K562 (cell line): ENCODE measurements around the gene SCMH1. TPM values are rescaled to one million over a fixed set of nuclear protein-coding genes. Genes with fewer than 3 reads are reported as not detected.

Source experiments
- CBFB ChIP-seq: sonication (generic); formaldehyde crosslinking; IDR thresholded peaks from 2 replicates; pipeline ENCODE4 v1.4.0; 2020; ENCODE audit warnings: mild to moderate bottlenecking, missing genetic modification reagents
- CCNT2 ChIP-seq: IDR thresholded peaks from 2 replicates; pipeline ENCODE4 v1.6.1; 2011; ENCODE audit warnings: borderline replicate concordance, low read depth, mild to moderate bottlenecking, moderate library complexity, mixed read lengths, low read length; ENCODE audit not compliant: insufficient read length; ENCODE audit errors: extremely low read depth
- E4F1 ChIP-seq: fragments of 250-450 bp; sonication (Bioruptor Pico); IDR thresholded peaks from 2 replicates; pipeline ENCODE4 v1.5.0; 2021; ENCODE audit warnings: mild to moderate bottlenecking, borderline replicate concordance
- HMGXB4 ChIP-seq: sonication (generic); formaldehyde crosslinking; IDR thresholded peaks from 2 replicates; pipeline ENCODE4 v1.8.1; 2023; ENCODE audit warnings: mild to moderate bottlenecking, missing genetic modification reagents
- HNRNPL ChIP-seq: fragments of 200-400 bp; formaldehyde crosslinking; IDR thresholded peaks from 2 replicates; pipeline ENCODE4 v1.6.1; 2017; ENCODE audit warnings: low read depth, mild to moderate bottlenecking, low read length
- NR2F6 ChIP-seq: fragments of 450-650 bp; formaldehyde crosslinking; IDR thresholded peaks from 2 replicates; pipeline ENCODE4 v1.4.0; 2020; ENCODE audit warnings: mild to moderate bottlenecking
- POLR2B ChIP-seq: fragments of 450-650 bp; IDR thresholded peaks from 2 replicates; pipeline ENCODE4 v1.6.1; 2018; ENCODE audit warnings: low read depth; ENCODE audit not compliant: partially characterized antibody
- RBM34 ChIP-seq: fragments of 200-400 bp; formaldehyde crosslinking; IDR thresholded peaks from 2 replicates; pipeline ENCODE4 v1.6.1; 2018; ENCODE audit warnings: low read length, borderline replicate concordance; ENCODE audit not compliant: insufficient read depth
- SIRT6 ChIP-seq: IDR thresholded peaks from one replicate; pipeline ENCODE4 v1.6.1; 2012; ENCODE audit warnings: low read depth, mild to moderate bottlenecking, control low read depth, inconsistent platforms, low read length, moderate library complexity
- SUPT5H ChIP-seq: fragments of 450-650 bp; IDR thresholded peaks from 2 replicates; pipeline ENCODE4 v1.6.1; 2016
- ZNF3 ChIP-seq: fragments of 250-450 bp; sonication (Bioruptor Pico); IDR thresholded peaks from 2 replicates; pipeline ENCODE4 v1.5.0; 2021; ENCODE audit warnings: mild to moderate bottlenecking, moderate library complexity
- ZNF408 ChIP-seq: fragments of 250-450 bp; sonication (Bioruptor Pico); IDR thresholded peaks from 2 replicates; pipeline ENCODE4 v1.4.0; 2020; ENCODE audit warnings: low read depth, mild to moderate bottlenecking, moderate library complexity
- ZNF41 ChIP-seq: fragments of 250-450 bp; sonication (Bioruptor Pico); conservative IDR thresholded peaks from 2 replicates; pipeline ENCODE4 v1.4.0; 2020; ENCODE audit warnings: mild to moderate bottlenecking
- ZNF512 ChIP-seq: IDR thresholded peaks from 2 replicates; pipeline ENCODE4 v1.6.1; 2016; ENCODE audit warnings: missing genetic modification characterization, missing compliant biosample characterization
- ZNF75A ChIP-seq: fragments of 450-650 bp; formaldehyde crosslinking; IDR thresholded peaks from 2 replicates; pipeline ENCODE4 v1.4.0; 2020; ENCODE audit warnings: mild to moderate bottlenecking
- ZNF76 ChIP-seq: fragments of 250-450 bp; sonication (Bioruptor Pico); IDR thresholded peaks from 2 replicates; pipeline ENCODE4 v1.4.0; 2020; ENCODE audit warnings: mild to moderate bottlenecking, moderate library complexity, borderline replicate concordance
- polyA plus RNA-seq, 8 experiments: library from polyadenylated mRNA; depleted of rRNA in 4 of 8; stranded (reverse) in 5 of 8; unstranded in 3 of 8; fragments of >200 nt; fragmentation: Nextera tagmentation in 2 of 8; fragmentation: Illumina TruSeq in 1 of 8; extraction: Ambion mirVana in 2 of 8; extraction: Trizol in 1 of 8; gene quantifications; 2 replicates each; pipeline versions ENCODE4 v1.2.1 to v1.2.3, GENCODE V29; 2011 to 2014; ENCODE audit warnings: inconsistent platforms in 1 of 8, missing spikeins in 1 of 8
- total RNA-seq, 7 experiments: library from RNA; depleted of rRNA in 6 of 7; stranded (reverse); fragments of >200 nt in 6 of 7; fragmentation: Illumina TruSeq in 2 of 7; extraction: Trizol in 2 of 7; gene quantifications; 2 replicates each; pipeline versions ENCODE4 v1.2.1 to v1.2.3, GENCODE V29; 2011 to 2021; ENCODE audit warnings: low replicate concordance in 1 of 7

SCMH1 gene
- total and polyA plus RNA-seq, 9 of the 15 experiments (the other 6 are each of a cell fraction or from before 2014, with no cell fraction given) = 8.5 to 37.0 (median 26.8) TPM

- TF ChIP-seq HMGXB4 (CRISPR knock-in tag) (no peak), NR2F6 (CRISPR knock-in tag) (no peak), CBFB (CRISPR knock-in tag) (no peak), POLR2B (peak; percentile 90), CCNT2 (no peak), ZNF76 (CRISPR knock-in tag) (no peak), ZNF41 (CRISPR knock-in tag) (no peak), ZNF75A (no peak), HNRNPL (no peak), RBM34 (no peak), E4F1 (no peak), ZNF408 (CRISPR knock-in tag) (no peak), SIRT6 (no peak), SUPT5H (peak; percentile 94), ZNF512 (tag) (no peak), ZNF3 (CRISPR knock-in tag) (no peak)
Observed at GRCh38 chr1:40979241-40980067, 262.7 kb downstream of the SCMH1 start, which contains the start of gene CTPS1 (continued).
